Fibroblast of skin of right biceps (primary cell): Measurements from ENCODE around the gene EML6.

Source experiments
- DNase-seq: peaks from one replicate; pipeline ENCODE4 v3.0.0-alpha.2; 2013

The EML6 gene

GRCh38 chr2:54891909-54892308, 168.4 kb downstream of the EML6 start:
- no peak for DNase-seq

- no peak for DNase-seq
Measured at GRCh38 chr2:54894467-54894866, 171.0 kb downstream of the EML6 start.

GRCh38 chr2:54895730-54896129, 172.3 kb downstream of the EML6 start:
- peak; percentile 50 for DNase-seq

GRCh38 chr2:54897420-54898310, 174.2 kb downstream of the EML6 start:
- DNase-seq = no peak

GRCh38 chr2:54898456-54899226, 175.2 kb downstream of the EML6 start:
- DNase-seq = no peak

- DNase-seq = peak; percentile 72
Measured at GRCh38 chr2:54899576-54900200, 176.2 kb downstream of the EML6 start.

GRCh38 chr2:54901224-54901986, 177.9 kb downstream of the EML6 start:
- no peak for DNase-seq

GRCh38 chr2:54902763-54903162, 179.3 kb downstream of the EML6 start:
- no peak for DNase-seq

GRCh38 chr2:54903736-54904554, 180.5 kb downstream of the EML6 start:
- DNase-seq = peak; percentile 100

GRCh38 chr2:54904836-54905235, 181.4 kb downstream of the EML6 start:
- no peak for DNase-seq

- DNase-seq = no peak
Measured at GRCh38 chr2:54906716-54907115, 183.3 kb downstream of the EML6 start.

GRCh38 chr2:54907663-54908062, 184.2 kb downstream of the EML6 start:
- no peak for DNase-seq

- DNase-seq = no peak
Measured at GRCh38 chr2:54908591-54908990, 185.1 kb downstream of the EML6 start.

- DNase-seq = peak; percentile 69
Measured at GRCh38 chr2:54909001-54909400, 185.5 kb downstream of the EML6 start.

- no peak for DNase-seq
Measured at GRCh38 chr2:54912305-54912704, 188.8 kb downstream of the EML6 start.

- DNase-seq = no peak
Measured at GRCh38 chr2:54912893-54913292, 189.4 kb downstream of the EML6 start.

- no peak for DNase-seq
Measured at GRCh38 chr2:54914637-54915036, 191.2 kb downstream of the EML6 start.

- no peak for DNase-seq
Measured at GRCh38 chr2:54915101-54915500, 191.6 kb downstream of the EML6 start.

- no peak for DNase-seq
Measured at GRCh38 chr2:54916637-54917036, 193.2 kb downstream of the EML6 start.

- DNase-seq = no peak
Measured at GRCh38 chr2:54918647-54919280, 195.3 kb downstream of the EML6 start.

GRCh38 chr2:54920660-54921059, 197.2 kb downstream of the EML6 start:
- no peak for DNase-seq
